H1 (cell line): Measurements from ENCODE around the gene CLEC2D. TPM values are rescaled to one million over a fixed set of nuclear protein-coding genes. Genes with fewer than 3 reads are reported as not detected.

Source experiments
- CTCF ChIA-PET: fragments of 300-600 bp; sonication (Branson Sonifier 250); formaldehyde crosslinking; loops from one replicate; lab custom pipeline; 2021; ENCODE audit not compliant: partially characterized antibody; lab: Charles Lee
- POLR2A ChIA-PET: fragments of 300-600 bp; sonication (Branson Sonifier 250); formaldehyde crosslinking; loops from one replicate; lab custom pipeline; 2021; ENCODE audit warnings: inconsistent platforms; ENCODE audit not compliant: partially characterized antibody; lab: Charles Lee
- DNase-seq, 2 experiments: peaks; one replicate each; pipeline versions ENCODE4 v3.0.0 to v3.0.0-alpha.2; 2010 to 2022; ENCODE audit warnings: low spot score in 2 of 2, low read depth in 1 of 2, mixed read lengths in 1 of 2
- FAIRE-seq: peaks from 2 replicates; lab custom pipeline; 2011; peaks lifted over from hg19 to GRCh38; lab: Jason Lieb, UNC
- H2AFZ ChIP-seq: 2 replicates; pipeline ENCODE4 v1.8.1; 2012; ENCODE audit warnings: low read length, inconsistent platforms
- H2AK5ac ChIP-seq: 2 replicates; pipeline ENCODE4 v1.6.1; 2013; ENCODE audit warnings: low read depth, low read length
- H2BK120ac ChIP-seq: replicated peaks from 2 replicates; pipeline ENCODE3; 2013; ENCODE audit warnings: low read depth, low read length, inconsistent platforms
- H2BK12ac ChIP-seq: 2 replicates; pipeline ENCODE4 v1.6.1; 2013; ENCODE audit warnings: low read depth, low read length
- H2BK15ac ChIP-seq: 2 replicates; pipeline ENCODE4 v1.6.1; 2013; ENCODE audit warnings: low read length
- H2BK20ac ChIP-seq: 2 replicates; pipeline ENCODE4 v1.6.1; 2013; ENCODE audit warnings: low read length
- H2BK5ac ChIP-seq: 2 replicates; pipeline ENCODE4 v1.6.1; 2013; ENCODE audit warnings: low read depth, low read length
- H3K14ac ChIP-seq: 2 replicates; pipeline ENCODE4 v1.6.1; 2013; ENCODE audit warnings: inconsistent platforms; ENCODE audit not compliant: insufficient read length
- H3K18ac ChIP-seq: 2 replicates; pipeline ENCODE4 v1.6.1; 2013; ENCODE audit warnings: low read length; ENCODE audit errors: extremely low read depth
- H3K23ac ChIP-seq: 2 replicates; pipeline ENCODE4 v1.6.1; 2013; ENCODE audit warnings: inconsistent platforms; ENCODE audit not compliant: insufficient read length
- H3K23me2 ChIP-seq: 2 replicates; pipeline ENCODE4 v1.6.1; 2013; ENCODE audit warnings: low read depth, low read length
- H3K27ac ChIP-seq: 2 replicates; pipeline ENCODE4 v1.6.1; 2011; ENCODE audit warnings: low read depth, low read length, inconsistent platforms
- H3K27me3 ChIP-seq, 4 experiments: replicated peaks in 1 of 4; 1 replicate in 1 of 4; 2 replicates in 3 of 4; pipeline versions ENCODE4 v1.6.1 to v1.8.1; 2011 to 2013; ENCODE audit warnings: low read length in 3 of 4, mild to moderate bottlenecking in 3 of 4, inconsistent platforms in 2 of 4, mixed read lengths in 2 of 4, moderate library complexity in 1 of 4; ENCODE audit not compliant: control insufficient read depth in 3 of 4, insufficient read depth in 3 of 4; ENCODE audit errors: extremely low read depth in 1 of 4
- H3K36me3 ChIP-seq, 4 experiments: 2 replicates each; pipeline versions ENCODE4 v1.6.1 to v1.8.1; 2011 to 2013; ENCODE audit warnings: mild to moderate bottlenecking in 4 of 4, low read length in 3 of 4, moderate library complexity in 2 of 4, control low read depth in 1 of 4, inconsistent platforms in 1 of 4; ENCODE audit not compliant: insufficient read depth in 4 of 4, control insufficient read depth in 2 of 4
- H3K4ac ChIP-seq: replicated peaks from 2 replicates; pipeline ENCODE3; 2013; ENCODE audit warnings: low read length, low read depth, mixed read lengths, inconsistent platforms; ENCODE audit not compliant: insufficient read length
- H3K4me1 ChIP-seq, 4 experiments: replicated peaks in 1 of 4; 1 replicate in 1 of 4; 2 replicates in 3 of 4; pipeline versions ENCODE4 v1.6.1 to v1.8.1; 2011 to 2013; ENCODE audit warnings: low read length in 3 of 4, inconsistent platforms in 2 of 4, mixed read lengths in 1 of 4; ENCODE audit not compliant: insufficient read depth in 4 of 4, control insufficient read depth in 3 of 4
- H3K4me2 ChIP-seq, 2 experiments: 2 replicates each; pipeline versions ENCODE4 v1.6.1 to v1.8.1; 2011 to 2013; ENCODE audit warnings: low read depth in 2 of 2, low read length in 2 of 2, control low read depth in 1 of 2, inconsistent platforms in 1 of 2, mild to moderate bottlenecking in 1 of 2; ENCODE audit not compliant: insufficient read depth in 1 of 2
- H3K4me3 ChIP-seq, 4 experiments: fragments of 200-600, 300-600 bp in 1 of 4; sonication (generic), shearing (Covaris generic), sonication (Bioruptor Twin) in 1 of 4; 2 replicates each; pipeline versions ENCODE4 v1.5.1 to v1.8.1; 2011 to 2016; ENCODE audit warnings: low read length in 4 of 4, low read depth in 3 of 4, control low read depth in 2 of 4, inconsistent platforms in 2 of 4, mild to moderate bottlenecking in 2 of 4, mixed read lengths in 1 of 4, moderate library complexity in 1 of 4; ENCODE audit not compliant: insufficient read depth in 2 of 4; ENCODE audit errors: extremely low read depth in 1 of 4
- H3K56ac ChIP-seq: replicated peaks from 2 replicates; pipeline ENCODE3; 2013; ENCODE audit warnings: low read depth, mild to moderate bottlenecking, mixed read lengths, low read length, inconsistent platforms; ENCODE audit not compliant: insufficient read length
- H3K79me1 ChIP-seq: 2 replicates; pipeline ENCODE4 v1.6.1; 2013; ENCODE audit warnings: low read depth, low read length, control low read depth
- H3K79me2 ChIP-seq, 2 experiments: 2 replicates each; pipeline versions ENCODE4 v1.6.1 to v1.8.1; 2012 to 2013; ENCODE audit warnings: low read length in 2 of 2, mild to moderate bottlenecking in 2 of 2, inconsistent platforms in 1 of 2; ENCODE audit not compliant: insufficient read depth in 2 of 2, control insufficient read depth in 1 of 2
- H3K9ac ChIP-seq, 4 experiments: replicated peaks in 1 of 4; 1 replicate in 1 of 4; 2 replicates in 3 of 4; pipeline versions ENCODE4 v1.6.1 to v1.8.1; 2011 to 2013; ENCODE audit warnings: low read depth in 3 of 4, low read length in 3 of 4, control low read depth in 2 of 4, mild to moderate bottlenecking in 2 of 4, moderate library complexity in 2 of 4, inconsistent platforms in 1 of 4; ENCODE audit errors: extremely low read depth in 1 of 4
- H3K9me3 ChIP-seq, 2 experiments: 2 replicates each; pipeline versions ENCODE4 v1.6.1 to v1.8.1; 2012 to 2013; ENCODE audit warnings: mild to moderate bottlenecking in 2 of 2, moderate library complexity in 2 of 2, control low read depth in 1 of 2, inconsistent platforms in 1 of 2, low read depth in 1 of 2, low read length in 1 of 2, mixed read lengths in 1 of 2; ENCODE audit not compliant: insufficient read depth in 2 of 2
- H4K20me1 ChIP-seq, 2 experiments: replicated peaks in 1 of 2; 2 replicates each; pipeline versions ENCODE3 to v1.8.1; 2011 to 2013; ENCODE audit warnings: inconsistent platforms in 2 of 2, low read length in 2 of 2, mild to moderate bottlenecking in 1 of 2; ENCODE audit not compliant: insufficient read depth in 2 of 2, control insufficient read depth in 1 of 2
- H4K5ac ChIP-seq: 2 replicates; pipeline ENCODE4 v1.6.1; 2013; ENCODE audit warnings: low read length, low read depth, mixed read lengths, inconsistent platforms; ENCODE audit not compliant: insufficient read length
- H4K8ac ChIP-seq: 2 replicates; pipeline ENCODE4 v1.8.0; 2013; ENCODE audit warnings: mild to moderate bottlenecking, moderate library complexity, low read length, inconsistent platforms; ENCODE audit not compliant: insufficient read depth; ENCODE audit errors: extremely low read depth
- H4K91ac ChIP-seq: replicated peaks from 2 replicates; pipeline ENCODE3; 2013; ENCODE audit warnings: low read length, mixed read lengths, inconsistent platforms; ENCODE audit not compliant: insufficient read length
- CTBP2 ChIP-seq: IDR thresholded peaks from 2 replicates; pipeline ENCODE4 v1.7.0; 2011; ENCODE audit warnings: borderline replicate concordance, mild to moderate bottlenecking, moderate library complexity, mixed read lengths, low read length; ENCODE audit not compliant: insufficient read depth, insufficient read length
- HDAC6 ChIP-seq: IDR thresholded peaks from one replicate; pipeline ENCODE4 v1.7.1; 2012; ENCODE audit warnings: low read depth, mild to moderate bottlenecking, inconsistent platforms, low read length, moderate library complexity
- NANOG ChIP-seq: IDR thresholded peaks from 2 replicates; pipeline ENCODE4 v1.6.1; 2011; ENCODE audit warnings: low read length, low read depth, mild to moderate bottlenecking, inconsistent platforms; ENCODE audit not compliant: insufficient read depth, poor library complexity, severe bottlenecking
- RNF2 ChIP-seq: fragments of 200-900, 300-1000 bp; sonication (generic); IDR thresholded peaks from 2 replicates; pipeline ENCODE4 v1.7.1; 2016; ENCODE audit warnings: borderline replicate concordance, low read depth, mild to moderate bottlenecking, antibody characterized with exemption, low read length; ENCODE audit not compliant: poor library complexity, severe bottlenecking; ENCODE audit errors: missing control alignments
- SP2 ChIP-seq: IDR thresholded peaks from 2 replicates; pipeline ENCODE4 v1.6.1; 2012; ENCODE audit warnings: mild to moderate bottlenecking, low read length, inconsistent platforms
- SUZ12 ChIP-seq: fragments of 200-600 bp; sonication (generic); IDR thresholded peaks from 2 replicates; pipeline ENCODE4 v1.6.1; 2012; ENCODE audit warnings: mild to moderate bottlenecking, inconsistent platforms, low read length, moderate library complexity, mixed read lengths
- WGBS, 2 experiments: shearing (Covaris generic) in 1 of 2; methylation state at CpG; one replicate each; pipeline versions ENCODE4 v1.1.6 to v1.1.7; 2013 to 2015; ENCODE audit warnings: low lambda C conversion rate in 2 of 2, mixed read lengths in 2 of 2, inconsistent platforms in 1 of 2, low coverage in 1 of 2, missing lambda C conversion rate in 1 of 2; ENCODE audit not compliant: insufficient replicate concordance in 2 of 2, insufficient coverage in 1 of 2, insufficient read length in 1 of 2; ENCODE audit errors: extremely low coverage in 1 of 2, missing lambda C conversion rate in 1 of 2; 5-methylcytosine and 5-hydroxymethylcytosine counted together
- polyA plus RNA-seq, 7 experiments: library from polyadenylated mRNA; depleted of rRNA in 3 of 7; stranded (reverse) in 5 of 7; unstranded in 2 of 7; fragments of >200 nt in 5 of 7; fragments of 200-250 nt in 2 of 7; gene quantifications; 1 replicate in 5 of 7; 2 replicates in 1 of 7; 4 replicates in 1 of 7; pipeline versions ENCODE4 v1.2.1 to v1.2.3, GENCODE V29; 2011 to 2013; ENCODE audit warnings: missing spikeins in 2 of 7, mixed read lengths in 2 of 7
- total RNA-seq: library from RNA; stranded (reverse); fragmentation: NEBNext Ultra II Directional; extraction: Animal tissue kit (Norgen Biotek cat#: 25700); gene quantifications from 2 replicates; pipeline ENCODE4 v1.2.1, GENCODE V29; 2021
- TF ChIP-seq, protein P1 (sequence below): IDR thresholded peaks from 2 replicates; pipeline ENCODE4 v1.6.1; 2012; ENCODE audit warnings: inconsistent platforms

CLEC2D gene
- total and polyA plus RNA-seq, 2 of the 8 experiments (the other 6 are each of a cell fraction or from before 2014, with no cell fraction given) = 4.2 to 6.2 TPM

DNA sequence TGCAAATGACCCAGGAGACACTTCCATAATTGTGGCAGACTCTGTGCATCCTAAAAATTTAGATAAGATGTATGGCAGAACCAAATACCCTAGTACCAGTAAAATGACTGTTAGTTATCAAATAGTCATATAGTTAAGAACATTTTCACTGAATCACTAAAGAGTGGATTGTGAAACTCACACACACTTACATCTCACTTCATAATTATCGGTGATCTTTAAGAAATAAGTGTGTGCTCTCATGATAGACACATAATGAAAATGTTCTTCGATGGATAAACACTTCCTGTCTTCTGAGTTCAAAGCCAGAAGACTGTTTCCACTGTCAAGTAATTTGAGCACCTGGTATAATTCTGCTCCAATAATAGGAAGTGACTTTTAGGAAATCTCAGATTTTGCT is 42.7 kb upstream of the CLEC2D start:
- H2BK20ac ChIP-seq = no peak overlapping the region
- no peak overlapping the region for H3K27ac ChIP-seq
- no peak overlapping the region for H3K23ac ChIP-seq
- no peak overlapping the region for H3K4me3 ChIP-seq
- FAIRE-seq (no peak), DNase-seq (no peak)
- no peaks in the 10 kb centered on the region for H3K27me3 ChIP-seq
- no peaks in the 10 kb centered on the region for H3K23me2 ChIP-seq
- H4K91ac ChIP-seq = no peak overlapping the region
- no peak overlapping the region for H3K9ac ChIP-seq
- no peak overlapping the region for H2BK15ac ChIP-seq
- CTCF ChIA-PET = interaction anchor here (0.6 kb wide), 1 partner anchor 95 kb away, joined by 3 read pairs; no protein-coding TSS in a partner anchor
- no peaks in the 10 kb centered on the region for H3K79me2 ChIP-seq
- H3K36me3 ChIP-seq = no peaks in the 10 kb centered on the region
- no peak overlapping the region for H3K18ac ChIP-seq
- H4K20me1 ChIP-seq = no peaks in the 10 kb centered on the region
- no peak overlapping the region for H2AK5ac ChIP-seq
- no peak overlapping the region for H3K56ac ChIP-seq
- no peak overlapping the region for H2BK120ac ChIP-seq
- no peaks in the 10 kb centered on the region for H3K79me1 ChIP-seq
- H4K5ac ChIP-seq = no peak overlapping the region
- POLR2A ChIA-PET = no interaction called here
- 98% methylated on average over 2 of the region's 2 CpGs; no CpG with 5 or more reads in 1 of the 2 experiments for WGBS, 2 experiments
- no peaks in the 10 kb centered on the region; a peak in 1 of 4 replicates for H3K9me3 ChIP-seq
- H3K4ac ChIP-seq = no peak overlapping the region
- no peak overlapping the region for H3K14ac ChIP-seq
- H3K4me1 ChIP-seq = no peaks in the 10 kb centered on the region
- H4K8ac ChIP-seq = no peak overlapping the region
- H3K4me2 ChIP-seq = no peak overlapping the region
- no peak overlapping the region for H2BK5ac ChIP-seq
- H2BK12ac ChIP-seq = no peak overlapping the region
- H2AFZ ChIP-seq = no peak overlapping the region
- TF ChIP-seq SP2 (no peak), SUZ12 (no peak), RNF2 (no peak), NANOG (no peak), HDAC6 (no peak), CTBP2 (no peak)
- TF ChIP-seq, protein P1, sequence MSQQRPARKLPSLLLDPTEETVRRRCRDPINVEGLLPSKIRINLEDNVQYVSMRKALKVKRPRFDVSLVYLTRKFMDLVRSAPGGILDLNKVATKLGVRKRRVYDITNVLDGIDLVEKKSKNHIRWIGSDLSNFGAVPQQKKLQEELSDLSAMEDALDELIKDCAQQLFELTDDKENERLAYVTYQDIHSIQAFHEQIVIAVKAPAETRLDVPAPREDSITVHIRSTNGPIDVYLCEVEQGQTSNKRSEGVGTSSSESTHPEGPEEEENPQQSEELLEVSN = no peak
